HG02870 (cell line): ENCODE measurements around the gene FAAP20.

Experiments
- ATAC-seq: cut with Tn5 transposase; IDR thresholded peaks from one replicate; pipeline ENCODE4 v1.9.1; 2021; ENCODE audit warnings: mild to moderate bottlenecking, moderate library complexity; ENCODE audit not compliant: unreplicated experiment

The FAAP20 gene

DNA sequence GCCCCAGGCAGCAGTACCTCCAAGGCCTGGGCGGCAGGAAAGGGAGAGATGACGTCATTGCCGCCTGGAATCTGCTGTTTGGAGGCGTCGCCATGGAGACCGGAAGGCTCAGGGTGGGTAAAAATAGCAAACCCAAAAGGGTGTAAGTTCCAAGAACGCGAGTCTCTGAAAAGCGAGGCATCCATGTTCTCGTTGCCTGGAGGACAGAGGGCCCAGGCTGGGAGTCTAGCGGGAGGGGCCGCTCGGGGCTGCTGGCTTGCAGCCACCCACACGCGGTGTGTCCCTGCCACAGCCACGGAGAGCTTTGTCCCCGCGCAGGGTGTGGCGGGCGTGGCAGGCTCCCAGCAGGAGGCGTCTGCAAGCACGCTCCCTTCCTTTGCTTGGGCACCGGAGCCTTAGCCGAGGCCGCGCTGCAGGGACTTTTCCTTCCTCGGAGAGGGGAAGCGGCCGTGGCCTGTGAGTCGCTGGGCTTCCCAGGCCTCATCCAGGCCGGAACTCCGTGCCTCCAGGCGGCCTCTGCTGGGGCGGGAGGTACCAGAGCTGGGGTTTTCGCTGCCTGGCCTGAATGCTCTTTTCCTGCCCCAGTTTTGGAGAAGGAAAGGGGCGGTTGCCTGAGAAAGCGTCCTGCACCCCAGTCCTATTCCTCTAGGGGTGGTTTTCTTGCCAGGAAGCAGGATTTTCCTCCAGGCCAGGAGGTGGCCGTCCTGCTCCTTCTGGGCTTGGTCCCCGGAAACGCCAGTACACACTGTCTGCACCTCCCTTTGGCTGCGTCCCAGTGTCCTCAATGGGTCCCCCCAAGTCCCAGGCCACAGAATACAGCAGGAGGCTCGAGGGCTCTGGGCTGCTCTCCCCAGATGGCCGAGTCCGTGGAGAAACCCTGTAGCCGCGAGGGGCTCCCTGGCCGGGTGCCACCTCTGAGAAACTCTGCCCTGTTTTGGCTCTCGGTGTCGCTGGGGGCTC, 18.2 kb upstream of the FAAP20 start:
- no peak for ATAC-seq

- ATAC-seq = no peak
Measured at GRCh38 chr1:2212274-2212531, 17.6 kb upstream of the FAAP20 start.

DNA sequence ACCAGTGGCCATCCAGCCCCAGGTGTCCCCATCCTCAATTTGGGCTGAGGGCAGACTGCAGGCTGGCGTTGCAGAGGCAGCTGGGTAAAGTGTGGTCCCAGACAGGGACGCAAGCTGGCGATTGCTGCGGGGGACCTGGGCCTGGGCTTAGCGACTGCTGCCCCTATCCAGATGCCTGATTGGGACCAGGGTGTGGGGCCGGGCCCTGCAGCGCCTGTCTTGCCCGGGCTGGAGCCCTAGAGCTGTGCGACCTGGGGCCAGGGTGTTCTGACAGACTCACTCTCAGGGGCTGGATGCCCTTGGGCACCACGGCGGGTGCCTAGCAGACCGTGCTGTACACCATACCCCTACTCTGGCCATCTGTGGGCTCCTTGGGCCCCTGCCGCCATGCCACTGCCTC, 16.2 kb upstream of the FAAP20 start:
- no peak for ATAC-seq

- ATAC-seq = no peak
Measured at GRCh38 chr1:2210084-2210653, 15.6 kb upstream of the FAAP20 start.

GRCh38 chr1:2209400-2210083, 15.0 kb upstream of the FAAP20 start:
- ATAC-seq = no peak

DNA sequence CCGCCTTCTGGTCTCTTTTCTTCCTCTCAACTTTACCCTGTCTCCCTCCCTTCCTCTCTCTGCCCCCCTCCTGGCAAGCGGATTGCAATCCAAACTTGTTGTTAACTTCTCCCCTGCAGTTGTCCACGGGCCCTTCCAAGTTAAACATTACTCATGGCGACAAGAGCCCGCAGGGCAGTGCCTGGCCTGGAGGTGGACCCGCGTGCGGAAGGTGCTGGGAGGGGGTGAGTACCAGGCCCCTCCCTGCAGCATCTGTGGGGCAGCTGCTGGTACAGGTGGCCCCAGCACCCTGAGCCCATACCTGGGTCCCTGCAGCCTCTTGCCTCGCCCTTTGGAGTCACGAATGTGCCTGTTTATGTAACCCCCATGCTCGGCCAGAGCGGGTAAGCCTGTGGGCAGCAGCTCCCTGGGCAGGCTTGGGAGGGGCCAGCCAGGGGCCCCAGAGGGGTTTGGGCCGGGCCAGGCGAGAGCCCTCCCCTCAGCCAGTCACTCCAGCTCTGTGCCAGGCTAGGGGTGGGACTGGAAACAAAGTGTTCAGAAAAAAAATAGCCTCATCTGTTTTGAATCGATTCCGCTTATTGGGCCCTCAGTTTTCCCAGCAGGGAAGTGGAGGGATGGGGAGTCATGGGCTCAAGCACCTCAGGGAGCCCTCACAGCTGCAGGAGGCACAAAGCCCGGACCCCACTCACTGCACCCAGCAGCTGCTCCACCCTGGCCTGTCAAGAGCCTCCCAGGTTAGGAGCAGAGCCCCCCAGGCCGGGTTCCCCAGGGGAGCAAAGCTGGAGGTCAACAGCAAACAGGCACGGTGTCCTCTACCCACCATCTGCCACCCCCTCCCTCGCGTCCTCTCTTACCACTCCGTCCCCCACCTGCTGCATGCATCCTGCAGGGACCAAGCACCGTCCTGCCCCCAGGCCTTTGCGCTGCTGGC, 14.0 kb upstream of the FAAP20 start:
- no peak for ATAC-seq

DNA sequence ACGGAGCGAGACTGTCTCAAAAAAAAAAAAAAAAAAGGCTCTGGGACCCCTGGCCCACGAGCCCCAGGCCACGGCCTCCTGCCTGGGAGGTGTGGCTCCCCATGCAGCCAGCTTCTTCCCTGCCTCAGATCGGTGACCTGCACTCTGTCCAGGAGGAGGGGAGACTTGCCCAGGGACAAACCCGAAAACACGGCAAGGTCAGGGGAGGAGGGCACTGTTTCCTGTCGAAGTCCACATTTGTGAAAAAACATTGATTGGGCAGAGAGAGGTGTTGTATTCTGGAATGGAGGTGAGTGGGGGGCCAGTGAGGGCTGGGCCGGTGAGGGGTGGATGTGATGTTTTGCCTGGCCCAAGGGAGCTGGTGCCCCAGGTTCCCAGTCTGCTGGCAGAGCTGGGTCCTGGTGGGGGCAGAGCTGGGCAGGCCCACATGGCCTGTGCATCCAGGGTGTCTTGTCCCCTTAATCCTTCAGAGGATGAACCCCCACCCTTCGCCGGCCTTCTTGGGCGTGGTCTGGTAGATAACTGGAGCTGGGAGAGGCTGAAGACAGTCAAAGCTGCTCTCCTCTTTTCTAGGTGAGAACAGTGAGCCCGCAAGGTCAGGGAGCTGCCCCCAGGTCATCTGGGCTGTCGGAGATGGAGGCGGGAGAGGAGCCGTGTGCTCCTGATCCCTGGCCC, 12.4 kb upstream of the FAAP20 start:
- no peak for ATAC-seq

DNA sequence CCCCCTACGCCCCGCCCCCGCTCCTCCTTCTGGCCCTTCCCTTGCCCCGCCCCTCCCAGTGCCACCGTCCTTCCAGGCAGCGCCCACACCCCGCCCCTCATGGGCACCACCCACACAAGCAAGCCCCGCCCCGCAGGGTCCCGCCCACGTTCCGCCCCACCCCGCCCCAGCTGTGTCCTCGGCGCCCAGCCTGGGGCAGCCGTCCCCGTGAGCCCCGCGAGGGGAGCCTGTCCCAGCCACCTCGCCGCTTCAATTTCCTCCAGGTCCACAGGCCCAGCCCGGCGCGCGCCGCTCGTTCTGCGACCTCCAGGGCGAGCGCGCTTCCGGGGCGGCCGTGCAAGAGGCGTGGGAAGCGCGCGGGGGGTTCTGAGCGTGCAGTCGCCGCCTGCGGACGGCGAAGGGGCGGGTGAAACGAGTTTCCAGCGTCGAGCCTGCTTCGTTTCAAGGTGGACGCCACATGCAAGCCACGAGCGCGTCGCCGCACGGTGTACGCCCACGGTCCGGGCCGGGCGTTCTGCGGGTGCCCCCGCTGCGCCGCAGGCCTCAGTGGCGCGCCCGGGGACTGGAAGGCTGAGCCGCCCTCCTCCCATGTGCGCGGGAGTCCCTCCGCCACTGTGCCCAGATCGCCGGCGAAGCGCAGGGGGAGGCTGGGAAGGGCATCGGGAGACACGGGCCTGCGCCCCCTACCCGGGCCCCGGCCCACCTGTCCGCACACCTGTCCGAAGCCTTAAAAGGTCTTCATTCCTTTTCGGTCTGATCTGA, 10.8 kb upstream of the FAAP20 start:
- no peak for ATAC-seq

- no peak for ATAC-seq
Measured at GRCh38 chr1:2204415-2205190, 10.0 kb upstream of the FAAP20 start.

DNA sequence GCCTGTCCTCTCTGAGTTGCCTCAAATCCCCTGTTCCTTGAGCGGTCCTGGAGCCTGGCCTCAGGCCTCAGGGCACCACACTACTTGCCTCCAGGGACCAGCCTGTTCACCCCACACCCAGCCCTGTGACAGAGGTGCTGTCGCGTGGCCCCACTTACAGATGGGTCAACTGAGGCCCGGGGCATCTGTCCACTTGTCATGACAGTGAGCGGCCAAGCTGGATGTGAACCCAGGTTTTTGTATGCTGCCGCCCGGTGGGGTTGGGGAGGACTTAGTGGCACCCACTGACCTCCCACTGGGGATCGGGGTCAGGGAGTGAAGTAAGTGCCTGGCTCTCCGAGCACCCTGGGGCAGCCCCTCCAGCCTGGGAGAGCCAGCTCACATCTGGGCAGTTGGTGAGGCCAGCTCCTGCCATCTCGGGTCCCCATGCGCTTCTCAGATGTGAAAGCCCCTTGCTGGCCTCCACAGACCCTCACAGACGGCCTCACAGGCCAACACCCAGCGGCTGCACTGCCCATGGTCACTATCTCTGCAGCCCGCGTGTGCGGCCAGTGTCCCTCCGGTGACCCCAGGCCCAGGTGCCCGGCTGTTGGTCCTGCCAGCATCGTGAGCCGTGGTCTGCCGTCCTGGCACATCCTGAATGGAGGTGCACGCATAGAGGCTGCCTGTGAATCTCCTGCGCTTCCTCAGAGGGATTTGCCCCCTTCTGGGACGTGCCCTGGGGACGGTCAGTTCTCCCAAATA, 9.3 kb upstream of the FAAP20 start:
- no peak for ATAC-seq

- ATAC-seq = no peak
Measured at GRCh38 chr1:2202843-2203601, 8.4 kb upstream of the FAAP20 start.

DNA sequence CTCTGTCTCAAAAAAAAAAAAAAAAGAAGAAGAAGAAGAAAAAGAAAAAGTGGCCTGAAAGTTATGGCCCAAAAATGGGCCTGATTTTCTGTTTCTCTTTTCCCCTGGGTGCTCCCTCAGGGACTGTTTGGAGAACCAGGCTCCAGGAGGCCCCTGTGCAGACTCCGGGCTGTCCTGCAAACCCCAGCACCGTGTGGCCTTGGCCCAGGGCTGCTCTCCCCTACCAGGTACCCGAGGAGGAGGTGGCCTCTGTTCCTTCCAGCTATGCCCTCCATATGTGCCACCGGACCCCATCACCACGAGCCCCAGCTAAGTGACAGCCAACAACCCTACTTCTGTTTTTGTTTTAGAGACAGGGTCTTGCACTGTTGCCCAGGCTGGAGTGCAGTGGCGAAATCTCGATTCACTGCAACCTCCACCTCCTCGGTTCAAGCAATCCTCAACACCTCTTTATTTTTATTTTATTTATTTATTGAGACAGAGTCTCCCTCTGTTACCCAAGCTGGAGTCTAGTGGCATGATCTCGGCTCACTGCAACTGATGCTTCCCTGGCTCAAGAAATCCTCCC, 7.5 kb upstream of the FAAP20 start:
- ATAC-seq = no peak

DNA sequence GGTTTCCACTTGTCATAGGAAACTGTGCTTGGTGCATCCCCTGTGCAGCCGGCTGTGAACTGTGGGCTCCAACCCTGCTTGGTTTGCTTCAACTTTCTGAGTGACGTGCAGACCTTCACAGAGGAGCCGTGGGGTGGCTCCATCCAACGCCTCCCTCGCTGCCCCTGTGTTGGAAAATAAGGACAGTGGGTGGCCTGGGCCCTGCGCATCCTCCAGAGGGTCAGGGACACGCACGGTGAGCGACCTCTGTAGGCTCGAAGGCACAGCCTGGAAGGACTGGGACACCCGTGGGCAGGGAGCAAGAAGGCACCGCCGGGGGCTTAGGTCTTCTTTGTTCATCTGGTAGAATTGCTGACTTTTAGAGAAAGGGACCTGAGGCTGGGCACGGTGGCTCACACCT, 6.5 kb upstream of the FAAP20 start:
- ATAC-seq = no peak

DNA sequence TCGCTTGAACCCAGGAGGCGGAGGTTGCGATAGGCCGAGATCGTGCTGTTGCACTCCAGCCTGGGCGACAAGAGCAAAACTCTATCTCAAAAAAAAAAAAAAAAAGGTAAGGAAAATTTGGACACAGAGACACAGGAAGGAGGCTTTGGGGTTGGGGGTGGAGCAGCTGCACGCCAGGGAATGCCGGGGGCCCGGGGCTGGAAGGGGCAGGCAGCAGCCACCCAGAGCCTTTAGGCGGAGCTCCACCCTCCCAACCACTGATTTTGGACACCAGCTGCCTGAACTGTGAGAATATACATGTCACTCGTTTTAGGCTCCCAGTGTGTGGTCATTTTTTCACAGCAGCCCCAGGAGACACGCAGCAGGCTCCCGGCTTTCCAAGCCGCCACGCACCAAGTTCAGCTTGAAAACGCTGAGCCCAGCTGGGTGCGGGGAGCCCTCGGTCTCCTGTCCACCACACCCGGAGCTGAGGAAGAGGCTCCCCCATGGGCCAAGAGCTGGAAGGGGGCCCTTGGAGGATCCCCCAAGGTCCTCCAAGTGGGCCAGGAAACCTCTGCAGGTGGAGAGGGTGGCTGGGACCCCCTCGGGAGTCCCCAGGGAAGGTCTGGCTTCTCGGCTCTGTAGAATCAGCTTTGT, 5.9 kb upstream of the FAAP20 start:
- ATAC-seq = no peak

- ATAC-seq = no peak
Measured at GRCh38 chr1:2199042-2199810, 4.7 kb upstream of the FAAP20 start.

- no peak for ATAC-seq
Measured at GRCh38 chr1:2198571-2198970, 4.0 kb upstream of the FAAP20 start.
